GM18502 (cell line): ENCODE measurements around the gene PPP2R2D.

Source experiments
- ATAC-seq: cut with Tn5 transposase; IDR thresholded peaks from one replicate; pipeline ENCODE4 v1.9.1; 2021; ENCODE audit warnings: mild to moderate bottlenecking; ENCODE audit not compliant: unreplicated experiment, poor library complexity

Gene PPP2R2D

GRCh38 chr10:131926253-131926652 lies 25.4 kb downstream of the PPP2R2D start:
- ATAC-seq: no peak

- no peak for ATAC-seq
These were observed 26.2 kb downstream of the PPP2R2D start for GRCh38 chr10:131926743-131927595.

GRCh38 chr10:131928248-131929095 lies 27.7 kb downstream of the PPP2R2D start:
- peak; percentile 87 for ATAC-seq

DNA sequence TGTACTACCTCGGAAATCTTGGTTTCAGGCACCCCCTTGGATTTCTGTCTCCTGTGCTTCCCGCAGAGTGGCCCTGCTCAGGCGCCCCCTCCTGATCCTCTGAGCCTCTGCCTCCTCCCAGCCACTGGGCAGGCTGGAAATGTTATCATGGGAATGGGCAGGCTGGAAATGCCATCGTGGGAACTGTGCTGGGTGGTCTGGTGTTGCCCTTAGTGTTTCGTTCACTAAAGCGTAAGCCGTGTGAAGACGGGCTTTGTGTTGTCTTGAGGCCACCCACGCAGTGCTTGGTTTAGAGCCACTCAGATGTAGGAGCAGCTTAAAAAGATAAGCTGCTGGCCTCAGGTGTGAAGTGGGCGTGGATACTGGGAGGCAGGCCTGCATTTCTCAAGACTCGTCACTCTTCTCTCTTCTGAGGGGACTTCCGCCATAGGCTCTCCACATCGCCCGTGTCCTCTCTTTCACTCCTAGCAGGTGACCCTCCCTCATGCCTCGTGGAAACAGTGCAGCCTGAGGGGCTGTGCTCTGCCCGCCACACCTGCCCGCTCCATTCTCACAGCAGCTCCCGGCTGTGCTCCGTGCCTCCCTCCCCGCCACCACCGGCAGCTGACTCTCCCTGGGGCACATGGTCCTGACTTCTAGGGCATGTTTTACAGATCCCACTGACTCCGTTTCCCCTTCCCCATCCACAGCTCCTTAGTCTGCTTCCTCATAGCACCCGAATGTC lies 28.5 kb downstream of the PPP2R2D start:
- no peak for ATAC-seq

GRCh38 chr10:131930150-131930549 lies 29.3 kb downstream of the PPP2R2D start:
- no peak for ATAC-seq

DNA sequence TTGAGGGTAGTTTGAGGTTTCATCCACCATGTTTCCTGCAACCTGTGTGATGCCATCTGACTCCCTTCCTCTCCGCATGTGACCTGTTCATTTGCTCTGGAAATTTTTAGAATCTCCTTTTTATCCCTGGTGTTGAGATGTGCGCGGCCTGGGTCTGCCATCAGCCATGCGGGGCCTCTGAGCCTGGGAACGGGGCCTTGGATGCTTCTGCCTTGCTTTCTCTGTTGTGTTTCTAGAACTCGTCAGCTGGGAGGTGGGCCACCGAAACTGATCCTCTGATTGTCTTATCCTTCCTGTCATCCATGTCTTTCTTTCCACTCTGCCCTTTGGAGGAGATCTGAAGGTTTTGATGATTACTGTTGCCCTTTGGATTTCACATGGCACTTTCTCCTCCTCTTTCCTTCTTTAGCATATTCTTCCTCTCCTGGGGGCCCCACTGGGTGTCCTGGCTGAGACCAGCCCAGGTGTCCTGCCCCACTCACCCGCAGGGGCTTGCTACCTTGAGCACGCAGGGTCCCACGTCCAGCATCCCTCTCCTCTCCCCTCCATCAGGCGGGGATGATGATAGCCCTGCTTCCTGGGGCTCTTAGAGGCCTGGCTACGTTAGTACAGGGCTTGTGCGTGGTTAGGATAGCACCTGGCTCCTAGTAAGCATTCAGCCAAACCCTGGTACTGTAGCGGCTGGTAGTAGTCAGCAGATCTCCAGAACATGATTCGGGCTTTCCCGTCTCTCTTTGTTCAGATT lies 29.9 kb downstream of the PPP2R2D start:
- ATAC-seq: no peak

DNA sequence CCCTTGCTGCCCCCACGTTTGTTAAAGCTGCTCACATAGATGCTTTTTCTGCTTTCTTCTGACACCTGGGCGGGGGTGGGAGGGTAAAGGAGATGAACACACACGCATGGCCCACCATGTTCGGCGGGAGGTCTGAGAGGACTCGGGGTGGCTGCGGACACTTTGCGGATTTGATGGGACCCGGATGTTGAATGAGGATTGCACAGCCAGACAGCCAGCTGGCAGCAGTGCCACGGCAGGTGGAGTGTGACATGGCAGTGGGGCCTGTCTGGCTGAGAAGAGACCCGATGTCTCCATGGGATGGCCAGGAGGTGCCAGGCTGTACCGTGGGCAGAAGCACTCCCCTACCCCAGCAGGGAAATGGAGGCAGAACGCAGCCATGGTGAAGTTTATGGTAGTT lies 31.2 kb downstream of the PPP2R2D start:
- no peak for ATAC-seq

DNA sequence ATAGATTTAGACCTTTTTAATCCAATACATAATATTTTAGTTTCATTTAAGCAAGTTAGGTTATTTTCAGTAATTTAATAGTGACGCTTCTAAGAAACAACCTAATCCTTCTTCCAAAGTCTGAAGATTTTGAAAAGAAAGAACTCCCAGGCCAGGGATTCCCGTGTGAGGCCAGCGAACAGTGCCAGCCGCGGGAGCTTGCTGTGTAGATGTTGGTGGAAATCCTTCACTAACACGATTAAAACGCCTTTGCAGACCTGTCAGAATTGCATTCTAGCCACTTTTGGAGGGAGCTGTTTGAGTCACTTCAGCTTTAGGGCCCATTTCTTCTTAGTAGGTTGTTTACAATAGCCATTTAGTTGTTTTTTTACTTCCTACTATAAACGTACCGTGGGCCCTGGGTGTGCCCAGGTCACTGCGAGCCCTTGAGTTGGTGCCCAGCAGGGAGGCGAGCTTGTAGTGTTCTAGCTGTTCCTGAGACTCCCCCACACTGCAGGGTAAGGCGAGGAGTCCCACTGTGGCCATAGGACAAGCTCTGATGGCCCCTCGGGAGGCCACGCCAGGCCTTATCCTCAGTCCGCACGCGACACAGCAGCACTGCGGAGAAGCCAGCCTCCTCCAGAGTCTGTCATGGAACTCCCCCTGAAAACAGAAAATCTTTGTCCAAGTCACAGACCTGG lies 32.3 kb downstream of the PPP2R2D start:
- no peak for ATAC-seq

DNA sequence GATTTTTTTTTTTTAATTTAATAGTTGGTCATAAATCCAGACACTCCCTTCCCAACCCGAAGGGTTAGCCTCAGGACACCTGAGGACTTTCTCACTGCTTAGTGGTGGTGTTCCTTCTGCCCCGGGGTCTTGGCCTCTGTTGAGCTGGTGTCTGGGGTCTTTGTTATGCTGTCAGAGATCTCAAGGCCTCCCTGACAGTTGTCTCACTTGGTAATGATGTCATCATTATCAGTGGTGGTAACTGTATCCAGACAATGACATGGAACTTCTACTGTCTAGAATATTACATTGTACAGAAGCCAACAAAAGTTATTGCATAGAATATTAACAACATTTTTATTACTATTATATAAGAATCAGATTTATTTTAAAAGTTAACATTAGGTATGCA lies 32.9 kb downstream of the PPP2R2D start:
- ATAC-seq: no peak

GRCh38 chr10:131934769-131935168 lies 34.0 kb downstream of the PPP2R2D start:
- ATAC-seq: no peak

DNA sequence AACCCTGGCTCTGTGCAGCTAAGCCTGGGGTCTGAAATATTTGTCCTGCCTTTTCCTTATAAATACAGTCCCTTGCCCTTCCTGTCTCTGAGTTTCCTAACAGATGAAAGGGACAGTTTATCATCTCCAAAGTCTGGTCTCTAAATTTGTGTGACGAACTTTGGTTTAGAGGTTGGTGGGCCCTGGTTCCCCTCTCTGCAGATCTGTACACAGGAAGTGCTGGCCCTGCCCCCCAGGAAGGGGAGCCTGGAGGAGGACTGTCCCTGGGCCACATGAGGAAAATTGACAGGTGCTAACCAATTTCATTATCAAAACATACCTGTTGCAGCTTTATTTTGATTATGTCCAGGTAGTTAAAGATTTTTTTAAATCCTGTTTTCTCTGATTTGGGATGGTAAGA lies 34.5 kb downstream of the PPP2R2D start:
- ATAC-seq: no peak

DNA sequence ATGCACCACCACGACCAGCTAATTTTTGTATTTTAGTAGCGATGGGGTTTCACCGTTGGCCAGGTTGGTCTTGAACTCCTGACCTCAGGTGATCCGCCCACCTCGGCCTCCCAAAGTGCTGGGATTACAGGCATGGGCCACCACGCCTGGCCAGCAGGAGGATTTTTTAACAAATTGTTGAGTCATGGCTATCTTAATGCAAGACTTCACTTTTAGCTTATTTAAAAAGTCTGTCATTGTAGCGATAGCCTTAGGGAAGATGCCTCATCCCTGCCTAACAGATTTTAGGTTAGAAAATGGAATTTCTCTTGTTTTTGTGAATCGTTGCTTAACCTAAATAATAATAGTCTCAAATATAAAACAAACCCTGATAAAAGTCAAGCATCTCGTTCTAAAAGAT lies 35.5 kb downstream of the PPP2R2D start:
- ATAC-seq: no peak

DNA sequence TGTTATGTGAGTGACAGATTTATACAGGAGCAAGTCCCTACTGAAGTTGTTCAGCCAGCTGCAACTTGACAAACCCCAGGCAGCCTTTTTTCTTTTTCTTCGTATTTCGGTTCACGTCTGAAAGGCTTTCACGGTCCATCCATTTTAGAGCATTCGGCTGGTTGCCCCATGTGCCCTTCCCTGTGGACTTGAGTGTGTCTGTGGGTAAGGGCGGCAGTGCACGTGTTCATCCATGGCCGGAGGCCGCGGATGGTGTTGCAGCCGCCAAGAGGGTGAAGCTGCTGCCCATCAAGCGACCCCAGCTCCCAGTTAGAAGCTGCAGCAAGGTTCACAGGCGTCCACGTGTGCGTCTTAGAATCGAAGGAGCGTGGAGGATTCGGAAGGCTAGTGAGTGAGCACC lies 35.9 kb downstream of the PPP2R2D start:
- no peak for ATAC-seq

- no peak for ATAC-seq
These were observed 37.0 kb downstream of the PPP2R2D start for GRCh38 chr10:131937836-131938235.

GRCh38 chr10:131938681-131939080 lies 37.9 kb downstream of the PPP2R2D start:
- no peak for ATAC-seq

- ATAC-seq: no peak
These were observed 41.6 kb downstream of the PPP2R2D start for GRCh38 chr10:131942455-131942854.

DNA sequence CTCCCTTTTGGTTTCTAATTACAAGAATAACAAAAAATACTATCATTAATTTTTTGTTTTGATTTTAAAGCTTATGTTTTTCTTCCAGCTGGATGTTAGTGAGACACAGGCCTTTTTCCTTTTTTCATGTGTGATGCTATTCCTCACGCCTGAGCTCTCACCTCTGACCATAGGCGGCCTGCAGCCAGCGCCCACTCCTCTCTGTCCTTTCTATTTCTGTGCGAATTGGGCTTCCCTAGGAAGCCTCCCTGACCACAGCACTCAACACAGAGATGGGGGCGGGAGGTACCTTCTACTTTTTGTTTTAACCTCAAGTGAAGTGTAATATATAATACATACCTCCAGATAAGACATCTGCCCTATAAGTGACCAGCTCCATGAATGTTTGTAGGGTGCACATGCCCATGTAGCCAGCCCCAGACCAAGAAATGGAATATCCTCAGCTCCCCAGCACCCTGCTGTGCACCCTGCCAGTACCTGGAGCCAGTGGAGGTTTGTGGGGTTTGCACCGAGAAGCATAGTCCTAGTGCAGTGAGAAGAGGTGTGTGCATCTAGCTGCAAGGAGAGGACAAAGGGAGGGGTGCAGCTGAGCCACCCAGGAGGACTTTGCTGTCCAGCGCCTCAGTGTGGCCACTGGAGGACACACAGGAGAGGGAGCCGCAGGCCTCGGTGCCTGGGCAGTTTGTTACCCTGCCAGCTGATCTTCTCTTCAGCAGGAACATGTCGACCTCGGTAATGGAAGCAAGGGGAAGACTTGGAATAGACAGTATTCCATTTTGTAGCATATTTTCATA lies 42.4 kb downstream of the PPP2R2D start:
- ATAC-seq: no peak

DNA sequence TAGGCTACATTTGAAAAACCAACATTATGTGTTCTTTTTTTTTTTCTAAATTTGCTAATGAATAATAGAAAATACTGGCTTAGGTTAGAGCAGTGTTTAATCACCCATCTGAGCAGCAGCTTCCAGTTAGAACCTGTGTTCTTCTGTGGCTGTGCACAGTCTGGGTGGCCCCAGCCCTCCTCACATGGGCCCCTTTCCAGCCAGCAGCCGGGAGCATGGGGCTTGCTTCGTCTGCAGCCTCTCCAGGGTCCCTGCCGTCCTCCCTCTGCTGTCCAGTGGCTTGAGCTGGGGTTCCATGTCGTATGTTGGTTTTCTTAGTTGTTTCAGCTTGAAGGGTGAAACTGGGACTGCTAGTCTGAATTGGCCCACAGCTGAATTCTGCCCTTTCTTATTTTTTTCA lies 43.6 kb downstream of the PPP2R2D start:
- ATAC-seq: no peak
